HG03135 (cell line): ENCODE results near the gene PTPN7.
"Not testable (repeated sequence)": the region's sequence is repeated elsewhere in the genome, so short reads cannot be mapped to it uniquely, and the experiment has no call there.

Experiments
- ATAC-seq: cut with Tn5 transposase; IDR thresholded peaks from one replicate; pipeline ENCODE4 v1.9.1; 2021; ENCODE audit warnings: mild to moderate bottlenecking, moderate library complexity; ENCODE audit not compliant: unreplicated experiment

Gene PTPN7

GRCh38 chr1:202111589-202111988, 48.8 kb downstream of the PTPN7 start:
- ATAC-seq = not testable (repeated sequence)

- ATAC-seq = no peak
Observed at GRCh38 chr1:202110977-202111376, 49.4 kb downstream of the PTPN7 start.

DNA sequence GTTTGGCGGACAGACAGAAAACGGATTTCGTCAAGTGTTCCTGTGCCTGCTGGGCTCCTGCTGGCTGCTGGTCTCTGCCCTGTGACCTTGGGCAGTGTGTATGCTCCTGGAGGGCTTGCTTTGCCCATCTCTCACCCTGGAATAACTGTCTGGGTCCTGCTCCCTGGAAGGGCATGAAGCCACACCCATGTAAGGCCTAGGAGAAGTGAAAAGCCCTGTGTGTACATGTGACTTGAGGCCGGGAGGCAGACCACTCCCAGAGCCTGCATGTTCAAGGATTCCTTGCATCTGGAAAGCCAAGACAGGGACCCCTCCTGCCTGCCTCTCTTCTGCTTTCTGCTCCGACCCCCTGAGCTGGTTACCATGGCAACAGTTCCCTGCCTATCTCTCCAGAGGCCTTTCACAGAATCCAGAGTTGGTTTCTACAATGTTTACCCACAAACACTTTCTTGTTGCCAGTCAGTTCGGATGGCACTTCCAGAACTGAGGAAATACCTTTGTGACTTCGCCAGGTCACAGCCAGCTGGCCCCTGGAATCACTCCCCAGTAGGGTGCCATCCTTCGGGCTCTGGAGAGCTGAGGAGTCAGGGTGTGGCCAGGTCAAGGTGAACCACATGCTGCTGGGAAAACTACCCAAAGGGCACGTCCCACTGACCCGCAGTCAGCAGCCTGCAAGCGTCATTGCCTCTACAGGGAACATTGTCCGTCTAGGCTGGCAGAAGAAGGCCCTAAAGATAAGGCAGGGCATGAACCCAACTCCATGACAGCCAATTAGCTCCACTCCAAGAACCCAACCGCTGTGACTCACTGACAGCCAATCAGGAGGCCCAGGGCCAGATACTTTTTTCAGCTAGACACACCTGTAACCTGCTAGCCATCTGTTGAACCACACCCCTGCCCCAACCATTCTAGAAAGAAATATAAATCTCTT, 52.3 kb downstream of the PTPN7 start:
- ATAC-seq = no peak

- no peak for ATAC-seq
Observed at GRCh38 chr1:202107321-202107761, 53.1 kb downstream of the PTPN7 start.

GRCh38 chr1:202106340-202107254, 53.8 kb downstream of the PTPN7 start:
- ATAC-seq = no peak

GRCh38 chr1:202105571-202106339, 54.6 kb downstream of the PTPN7 start:
- no peak for ATAC-seq

DNA sequence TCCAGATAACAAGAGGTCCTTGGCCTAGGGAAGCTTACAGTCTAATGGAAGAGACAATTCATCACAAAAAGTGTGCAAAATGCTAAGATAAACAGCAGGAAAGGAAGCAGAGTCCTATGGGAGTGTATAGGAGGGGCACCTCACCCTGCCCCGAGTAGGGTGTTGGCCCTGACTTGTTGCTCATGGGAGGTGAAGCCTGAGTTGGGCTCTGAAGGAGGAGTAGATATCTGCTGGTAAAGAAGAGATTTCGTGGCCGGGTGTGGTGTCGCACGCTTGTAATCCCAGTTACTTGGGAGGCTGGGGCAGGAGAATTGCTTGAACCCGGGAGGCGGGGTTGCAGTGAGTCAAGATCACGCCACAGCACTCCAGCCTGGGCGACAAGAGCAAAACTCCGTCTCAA, 56.3 kb downstream of the PTPN7 start:
- no peak for ATAC-seq

DNA sequence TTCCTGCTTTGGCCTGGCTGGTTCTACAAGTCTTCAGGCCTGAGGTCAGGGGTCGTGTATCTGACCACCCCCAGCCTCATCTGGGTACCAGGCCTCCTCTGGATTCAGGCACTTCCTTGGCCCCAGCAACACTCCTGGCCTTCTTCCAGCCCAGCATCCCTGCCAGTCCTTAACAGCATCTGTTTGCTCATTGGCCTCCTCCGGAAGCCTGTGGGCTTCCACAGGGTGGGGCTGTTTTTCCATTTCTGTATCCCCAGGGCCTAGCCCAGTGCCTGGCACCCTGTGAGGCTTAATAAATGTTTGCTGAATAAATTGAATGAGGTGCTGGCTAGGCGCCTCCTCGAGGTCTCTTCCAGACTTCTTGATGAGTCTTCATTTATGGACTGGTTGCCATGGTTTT, 59.2 kb downstream of the PTPN7 start:
- no peak for ATAC-seq
